SK-N-MC (cell line): ENCODE results near the gene SPINK7.

ENCODE experiments used
- EZH2 ChIP-seq: fragments of 200-600 bp; sonication (generic); IDR thresholded peaks from one replicate; pipeline ENCODE4 v1.6.1; 2017; ENCODE audit warnings: antibody characterized with exemption
- FOXP2 ChIP-seq: optimal IDR thresholded peaks from 2 replicates; pipeline ENCODE3; 2011; ENCODE audit warnings: mild to moderate bottlenecking, moderate library complexity; ENCODE audit not compliant: insufficient read depth; ENCODE audit errors: extremely low read length, control extremely low read depth
- POLR2AphosphoS5 ChIP-seq: IDR thresholded peaks from 2 replicates; pipeline ENCODE4 v1.6.1; 2012; ENCODE audit warnings: mild to moderate bottlenecking, low read depth, low read length, borderline replicate concordance

DNA sequence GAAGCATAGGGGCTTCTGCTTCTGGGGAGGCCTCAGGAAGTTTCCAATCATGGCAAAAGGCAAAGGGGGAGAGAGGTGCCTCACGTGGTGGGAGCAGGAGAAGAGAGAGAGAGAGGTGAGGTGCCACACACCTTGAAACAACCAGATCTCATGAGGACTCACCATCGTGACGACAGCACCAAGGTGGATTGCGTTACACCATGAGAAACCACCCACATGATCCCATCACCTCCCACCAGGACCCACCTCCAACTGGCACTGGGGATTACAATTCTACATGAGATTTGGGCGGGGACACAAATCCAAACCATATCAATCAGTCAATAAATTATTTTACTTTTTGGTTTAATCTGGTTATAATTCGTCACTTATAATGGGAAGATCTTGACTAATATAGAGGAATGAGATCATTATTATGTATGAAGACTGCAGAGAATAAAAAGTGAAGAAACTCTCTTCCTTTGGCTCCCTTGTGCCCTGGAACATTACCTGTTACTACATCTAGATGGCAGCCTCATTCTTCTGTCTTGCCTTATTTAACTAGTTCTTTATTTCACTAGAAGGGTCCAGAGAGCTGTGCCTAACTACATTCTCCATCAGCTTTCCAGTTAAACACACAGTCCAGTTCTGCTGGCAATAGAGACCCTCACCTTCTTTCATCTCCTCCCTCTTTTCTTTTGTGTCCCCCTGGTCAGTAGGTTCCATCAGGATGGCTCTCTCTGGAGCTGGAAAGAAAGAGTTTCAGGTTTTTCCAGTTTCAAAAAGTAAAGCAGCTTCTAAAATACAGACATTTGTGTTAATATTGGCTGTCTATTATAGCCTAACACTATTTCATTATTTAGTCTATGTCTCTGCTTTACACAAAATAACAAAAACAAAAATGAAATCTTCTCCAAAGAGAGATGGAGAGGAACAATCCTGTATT lies 21.7 kb upstream of the SPINK7 start:
- TF ChIP-seq POLR2AphosphoS5 (no peak), FOXP2 (no peak), EZH2 (no peak)
